ENCODE results near the gene TET1.

GRCh38 chr10:68742397-68742796 is 182.3 kb downstream of the TET1 start:
- no peak for TF ChIP-seq POLR2A (IDR thresholded peaks at IDR 0.05)
- no peak for TF ChIP-seq CTCF (IDR thresholded peaks at IDR 0.05)
